Measurements from ENCODE around the gene HINT3.

- TF ChIP-seq CTCF (IDR thresholded peaks at IDR 0.05; ENCODE audit: low read depth, low read length, missing input control) = peak; percentile 66
- TF ChIP-seq REST (IDR thresholded peaks at IDR 0.05) = no peak
- no peak for TF ChIP-seq YY1 (IDR thresholded peaks at IDR 0.05)
- no peak for TF ChIP-seq JUND (IDR thresholded peaks at IDR 0.05)
- TF ChIP-seq RAD21 (IDR thresholded peaks at IDR 0.05) = peak; percentile 83
- no peak for TF ChIP-seq ZBTB33 (IDR thresholded peaks at IDR 0.05)
- TF ChIP-seq SP1 (IDR thresholded peaks at IDR 0.05) = no peak
- TF ChIP-seq MAX (IDR thresholded peaks at IDR 0.05) = no peak
- TF ChIP-seq HNF4A (conservative IDR thresholded peaks at IDR 0.05) = no peak
- no peak for TF ChIP-seq TAF1 (conservative IDR thresholded peaks at IDR 0.05)
- TF ChIP-seq ATF3 (IDR thresholded peaks at IDR 0.05) = no peak
- TF ChIP-seq EGR1 (IDR thresholded peaks at IDR 0.05; ENCODE audit: low read depth in 2 of 2) = no peak
- no peak for TF ChIP-seq FOXA1 (IDR thresholded peaks at IDR 0.05)
Measured at GRCh38 chr6:125974214-125974866, 17.8 kb downstream of the HINT3 start.
